ENCODE data around the gene KTN1. TPM values are rescaled to one million over a fixed set of nuclear protein-coding genes. Genes with fewer than 3 reads are reported as not detected.

Gene KTN1
- total and polyA plus RNA-seq, 7 donors, result 218 to 607 (median 279) TPM

DNA sequence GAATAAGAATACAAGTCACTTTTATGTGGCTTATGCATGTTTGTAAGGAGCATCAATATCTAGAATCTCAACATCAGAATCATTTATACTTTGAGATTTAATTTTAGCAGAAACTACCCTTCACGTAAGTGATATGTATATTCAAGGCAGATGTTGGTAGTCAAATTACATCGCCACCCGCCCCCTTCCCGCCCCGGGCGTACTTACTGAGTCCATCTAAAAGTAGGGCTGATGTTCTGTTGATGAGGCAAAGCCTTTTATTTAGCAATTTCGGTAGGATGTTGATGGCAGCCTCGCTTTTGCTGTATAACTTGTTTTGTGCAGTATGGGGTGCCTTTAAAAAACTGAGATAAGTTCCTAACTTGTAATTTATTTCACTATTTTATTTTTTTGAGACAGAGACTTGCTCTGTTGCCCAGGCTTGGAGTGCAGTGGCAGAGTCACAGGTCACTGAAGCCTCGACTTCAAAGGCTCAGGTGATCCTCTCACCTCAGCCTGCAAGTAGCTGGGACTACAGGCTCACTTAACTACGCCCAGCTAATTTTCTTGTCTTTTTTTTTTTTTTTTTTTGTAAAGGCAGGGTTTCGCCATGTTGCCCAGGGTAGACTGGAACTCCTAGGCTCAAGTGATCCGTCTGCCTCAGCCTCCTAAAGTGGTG lies 30.8 kb downstream of the KTN1 start:
- TF ChIP-seq, protein P1, sequence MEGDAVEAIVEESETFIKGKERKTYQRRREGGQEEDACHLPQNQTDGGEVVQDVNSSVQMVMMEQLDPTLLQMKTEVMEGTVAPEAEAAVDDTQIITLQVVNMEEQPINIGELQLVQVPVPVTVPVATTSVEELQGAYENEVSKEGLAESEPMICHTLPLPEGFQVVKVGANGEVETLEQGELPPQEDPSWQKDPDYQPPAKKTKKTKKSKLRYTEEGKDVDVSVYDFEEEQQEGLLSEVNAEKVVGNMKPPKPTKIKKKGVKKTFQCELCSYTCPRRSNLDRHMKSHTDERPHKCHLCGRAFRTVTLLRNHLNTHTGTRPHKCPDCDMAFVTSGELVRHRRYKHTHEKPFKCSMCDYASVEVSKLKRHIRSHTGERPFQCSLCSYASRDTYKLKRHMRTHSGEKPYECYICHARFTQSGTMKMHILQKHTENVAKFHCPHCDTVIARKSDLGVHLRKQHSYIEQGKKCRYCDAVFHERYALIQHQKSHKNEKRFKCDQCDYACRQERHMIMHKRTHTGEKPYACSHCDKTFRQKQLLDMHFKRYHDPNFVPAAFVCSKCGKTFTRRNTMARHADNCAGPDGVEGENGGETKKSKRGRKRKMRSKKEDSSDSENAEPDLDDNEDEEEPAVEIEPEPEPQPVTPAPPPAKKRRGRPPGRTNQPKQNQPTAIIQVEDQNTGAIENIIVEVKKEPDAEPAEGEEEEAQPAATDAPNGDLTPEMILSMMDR (IDR thresholded peaks at IDR 0.05), result no peak
- DNase-seq (peak in 1 of 2 donors; percentile 49), ATAC-seq (peak; percentile 54 to 76 (median 67))
- intact Hi-C loops (cut with DNase I), result no loop called here
- peaks cover 4 to 7% of the 10 kb centered on the region in 2 donors for H3K36me3 ChIP-seq (ENCODE audit: insufficient read depth in 1 of 2, low read depth in 1 of 2)
- 54 to 77% (median 55%) methylated on average over 12 of the region's 12 CpGs for WGBS, 3 donors
- H3K9me3 ChIP-seq, result no peaks in the 10 kb centered on the region
- peak overlapping the region; percentile 61 for H3K27ac ChIP-seq
- peaks cover 85% of the 10 kb centered on the region for H3K4me1 ChIP-seq
- no peaks in the 10 kb centered on the region for H3K27me3 ChIP-seq (ENCODE audit: insufficient read depth in 3 of 3, low read length in 2 of 3)
- H3K4me3 ChIP-seq, result no peak overlapping the region

DNA sequence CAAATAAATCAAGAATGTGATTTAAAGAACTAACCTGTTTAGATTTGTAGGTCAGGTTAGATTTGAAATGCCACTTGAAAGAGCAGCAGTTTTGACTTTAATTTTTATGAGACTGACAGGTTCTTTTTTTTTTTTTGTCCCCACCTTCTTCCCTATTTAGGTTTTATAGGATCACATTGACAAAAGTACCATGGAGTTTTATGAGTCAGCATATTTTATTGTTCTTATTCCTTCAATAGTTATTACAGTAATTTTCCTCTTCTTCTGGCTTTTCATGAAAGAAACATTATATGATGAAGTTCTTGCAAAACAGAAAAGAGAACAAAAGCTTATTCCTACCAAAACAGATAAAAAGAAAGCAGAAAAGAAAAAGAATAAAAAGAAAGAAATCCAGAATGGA lies 31.9 kb downstream of the KTN1 start:
- intact Hi-C loops (cut with DNase I), result loop anchor here in 1 of 2 donors (2.0 kb wide), 1 partner anchor 49 kb away; no protein-coding TSS in a partner anchor
- ATAC-seq (no peak), DNase-seq (no peak)
- peak overlapping the region; percentile 61 for H3K27ac ChIP-seq
- no peak overlapping the region for H3K4me3 ChIP-seq
- H3K9me3 ChIP-seq, result no peaks in the 10 kb centered on the region
- H3K27me3 ChIP-seq (ENCODE audit: insufficient read depth in 3 of 3, low read length in 2 of 3), result no peaks in the 10 kb centered on the region
- H3K36me3 ChIP-seq (ENCODE audit: insufficient read depth in 1 of 2, low read depth in 1 of 2), result peaks cover 4 to 18% of the 10 kb centered on the region in 2 donors
- TF ChIP-seq, protein P1 (IDR thresholded peaks at IDR 0.05), result no peak
- H3K4me1 ChIP-seq, result peaks cover 75% of the 10 kb centered on the region

DNA sequence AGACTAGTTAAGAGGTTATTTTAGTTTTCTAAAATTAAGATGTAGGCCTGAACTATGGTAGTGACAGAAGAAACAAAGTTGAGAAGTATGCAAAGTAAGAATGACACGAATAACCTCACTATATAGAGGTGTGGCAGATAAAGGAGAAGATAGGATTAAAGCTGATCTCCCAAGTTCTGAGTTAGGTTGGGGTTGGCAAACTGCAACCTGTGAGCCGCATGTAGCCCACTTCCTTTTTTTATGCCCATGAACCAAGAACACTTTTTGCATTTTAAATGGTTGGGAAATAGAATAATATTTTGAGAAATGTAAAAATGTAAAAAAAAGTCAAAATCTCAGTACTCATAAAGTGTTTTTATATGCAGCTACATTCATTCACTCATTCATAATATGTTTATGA lies 34.3 kb downstream of the KTN1 start:
- DNase-seq, result no peak
- Histone ChIP-seq H3K27me3 (ENCODE audit: insufficient read depth in 3 of 3, low read length in 2 of 3) (no peaks in the 10 kb centered on the region), H3K9me3 (no peaks in the 10 kb centered on the region), H3K4me1 (peaks cover 53% of the 10 kb centered on the region), H3K36me3 (ENCODE audit: insufficient read depth in 1 of 2, low read depth in 1 of 2) (peaks cover 4 to 42% of the 10 kb centered on the region in 2 donors), H3K27ac (peak overlapping the region; percentile 13), H3K4me3 (no peak overlapping the region)
- intact Hi-C loops (cut with DNase I), result no loop called here
- TF ChIP-seq, protein P1 (IDR thresholded peaks at IDR 0.05), result no peak
- WGBS, 3 donors, result 55 to 90% (median 69%) methylated on average over 2 of the region's 2 CpGs
- peak in 1 of 4 donors; percentile 9 for ATAC-seq

DNA sequence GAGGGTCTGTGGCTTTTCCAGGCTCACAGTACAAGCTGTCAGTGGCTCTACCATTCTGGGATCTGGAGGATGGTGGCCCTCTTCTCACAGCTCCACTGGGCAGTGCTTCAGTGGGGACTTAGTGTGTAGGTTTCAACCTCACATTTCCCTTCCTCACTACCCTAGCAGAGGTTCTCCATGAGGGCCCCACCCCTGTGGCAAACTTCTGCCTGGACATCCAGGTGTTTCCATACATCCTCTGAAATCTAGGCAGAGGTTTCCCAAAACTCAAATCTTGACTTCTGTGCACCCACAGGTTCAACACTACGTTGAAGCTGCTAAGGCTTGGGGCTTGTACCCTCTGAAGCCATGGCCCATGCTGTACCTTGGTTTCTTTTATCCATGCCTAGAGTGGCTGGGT lies 40.3 kb downstream of the KTN1 start:
- no peak overlapping the region for H3K27ac ChIP-seq
- H3K9me3 ChIP-seq, result no peaks in the 10 kb centered on the region
- H3K36me3 ChIP-seq (ENCODE audit: insufficient read depth in 1 of 2, low read depth in 1 of 2), result peaks cover 13 to 92% of the 10 kb centered on the region in 2 donors
- TF ChIP-seq, protein P1 (IDR thresholded peaks at IDR 0.05), result no peak
- intact Hi-C loops (cut with DNase I), result no loop called here
- 97 to 100% (median 100%) methylated on average over 1 of the region's 1 CpG for WGBS, 3 donors
- no peak overlapping the region for H3K4me3 ChIP-seq
- ATAC-seq (no peak), DNase-seq (no peak)
- peaks cover 22% of the 10 kb centered on the region for H3K4me1 ChIP-seq
- no peaks in the 10 kb centered on the region for H3K27me3 ChIP-seq (ENCODE audit: insufficient read depth in 3 of 3, low read length in 2 of 3)

DNA sequence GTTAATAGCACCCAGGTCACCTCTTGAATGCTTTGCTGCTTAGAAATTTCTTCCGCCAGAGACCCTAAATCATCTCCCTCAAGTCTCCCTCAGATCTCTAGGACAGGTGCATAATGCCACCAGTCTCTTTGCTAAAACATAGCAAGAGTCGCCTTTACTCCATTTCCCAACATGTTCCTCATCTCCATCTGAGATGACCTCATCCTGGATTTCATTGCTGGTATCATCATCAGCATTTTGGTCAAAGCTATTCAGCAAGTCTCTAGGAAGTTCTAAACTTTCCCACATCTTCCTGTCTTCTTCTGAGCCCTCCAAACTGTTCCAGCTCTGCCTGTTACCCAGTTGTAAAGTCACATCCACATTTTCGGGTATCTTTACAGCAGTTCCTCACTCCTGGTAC lies 41.0 kb downstream of the KTN1 start:
- H3K4me3 ChIP-seq, result no peak overlapping the region
- DNase-seq, result no peak
- peaks cover 13 to 87% of the 10 kb centered on the region in 2 donors for H3K36me3 ChIP-seq (ENCODE audit: insufficient read depth in 1 of 2, low read depth in 1 of 2)
- H3K4me1 ChIP-seq, result peaks cover 29% of the 10 kb centered on the region
- no peak overlapping the region for H3K27ac ChIP-seq
- ATAC-seq, result no peak
- TF ChIP-seq, protein P1 (IDR thresholded peaks at IDR 0.05), result no peak
- intact Hi-C loops (cut with DNase I), result no loop called here
- 81 to 98% (median 95%) methylated on average over 3 of the region's 3 CpGs for WGBS, 3 donors
- no peaks in the 10 kb centered on the region for H3K27me3 ChIP-seq (ENCODE audit: insufficient read depth in 3 of 3, low read length in 2 of 3)
- H3K9me3 ChIP-seq, result no peaks in the 10 kb centered on the region

Data from psoas muscle (tissue), 8 donors.